ENCODE results near the gene ADAM17.

DNA sequence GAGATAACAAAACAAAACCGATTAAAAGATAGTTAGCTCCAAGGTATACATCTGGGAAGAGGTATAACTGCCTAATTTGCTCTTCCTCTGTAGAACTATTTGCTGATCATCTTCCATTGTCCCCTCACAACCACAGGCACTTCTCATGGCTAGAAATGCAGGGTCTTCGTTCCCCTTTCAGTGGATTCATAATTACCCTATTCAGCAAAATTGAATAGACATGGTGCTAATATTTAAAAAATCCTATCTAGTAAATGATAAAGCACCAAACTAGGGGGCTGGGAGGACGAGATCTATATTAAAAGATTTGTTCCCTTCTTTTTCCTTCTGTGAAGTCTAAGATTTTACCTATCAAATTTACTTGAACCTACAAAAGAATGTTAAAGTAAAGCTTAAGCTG lies 30.8 kb upstream of the ADAM17 start:
- no peak for TF ChIP-seq BHLHE40 (IDR thresholded peaks at IDR 0.05; ENCODE audit: borderline replicate concordance)
- TF ChIP-seq FOXM1 (IDR thresholded peaks at IDR 0.05; ENCODE audit: borderline replicate concordance): no peak
- no peak for TF ChIP-seq PKNOX1 (IDR thresholded peaks at IDR 0.05)
- no peak for TF ChIP-seq SUZ12 (IDR thresholded peaks at IDR 0.05)
- TF ChIP-seq ELF4 (IDR thresholded peaks at IDR 0.05): no peak
- TF ChIP-seq ARNT (IDR thresholded peaks at IDR 0.05): no peak
- TF ChIP-seq FOXK2 (IDR thresholded peaks at IDR 0.05): no peak
- no peak for TF ChIP-seq TARDBP (IDR thresholded peaks at IDR 0.05)
- no peak for TF ChIP-seq LEF1 (IDR thresholded peaks at IDR 0.05; ENCODE audit: borderline replicate concordance)
- no peak for TF ChIP-seq ZNF384 (IDR thresholded peaks at IDR 0.05)
- no peak for TF ChIP-seq SP1 (IDR thresholded peaks at IDR 0.05)
- TF ChIP-seq HDGF (IDR thresholded peaks at IDR 0.05; ENCODE audit: borderline replicate concordance): no peak
- TF ChIP-seq FOXA1 (IDR thresholded peaks at IDR 0.05): no peak

Measured in HEK293T (cell line).